ENCODE data around the gene TSC2. TPM values are rescaled to one million over a fixed set of nuclear protein-coding genes. Genes with fewer than 3 reads are reported as not detected.

The TSC2 gene
- total RNA-seq = 71.1 TPM

- peak; percentile 82 to 93 (median 93) for DNase-seq (ENCODE audit: low read depth in 2 of 3, low spot score in 2 of 3)
Measured at GRCh38 chr16:2047330-2048115, at the start of gene TSC2, which contains the start of gene NTHL1. TSC2 (plus strand) TSS chr16:2047985; CDS start chr16:2048616, 631 bp downstream. NTHL1 (minus strand) TSS chr16:2047834; CDS start chr16:2047823, 11 bp downstream.

- DNase-seq (ENCODE audit: low read depth in 2 of 3, low spot score in 2 of 3) = no peak
Measured at GRCh38 chr16:1998360-1998835, 49.4 kb upstream of the TSC2 start.

DNA sequence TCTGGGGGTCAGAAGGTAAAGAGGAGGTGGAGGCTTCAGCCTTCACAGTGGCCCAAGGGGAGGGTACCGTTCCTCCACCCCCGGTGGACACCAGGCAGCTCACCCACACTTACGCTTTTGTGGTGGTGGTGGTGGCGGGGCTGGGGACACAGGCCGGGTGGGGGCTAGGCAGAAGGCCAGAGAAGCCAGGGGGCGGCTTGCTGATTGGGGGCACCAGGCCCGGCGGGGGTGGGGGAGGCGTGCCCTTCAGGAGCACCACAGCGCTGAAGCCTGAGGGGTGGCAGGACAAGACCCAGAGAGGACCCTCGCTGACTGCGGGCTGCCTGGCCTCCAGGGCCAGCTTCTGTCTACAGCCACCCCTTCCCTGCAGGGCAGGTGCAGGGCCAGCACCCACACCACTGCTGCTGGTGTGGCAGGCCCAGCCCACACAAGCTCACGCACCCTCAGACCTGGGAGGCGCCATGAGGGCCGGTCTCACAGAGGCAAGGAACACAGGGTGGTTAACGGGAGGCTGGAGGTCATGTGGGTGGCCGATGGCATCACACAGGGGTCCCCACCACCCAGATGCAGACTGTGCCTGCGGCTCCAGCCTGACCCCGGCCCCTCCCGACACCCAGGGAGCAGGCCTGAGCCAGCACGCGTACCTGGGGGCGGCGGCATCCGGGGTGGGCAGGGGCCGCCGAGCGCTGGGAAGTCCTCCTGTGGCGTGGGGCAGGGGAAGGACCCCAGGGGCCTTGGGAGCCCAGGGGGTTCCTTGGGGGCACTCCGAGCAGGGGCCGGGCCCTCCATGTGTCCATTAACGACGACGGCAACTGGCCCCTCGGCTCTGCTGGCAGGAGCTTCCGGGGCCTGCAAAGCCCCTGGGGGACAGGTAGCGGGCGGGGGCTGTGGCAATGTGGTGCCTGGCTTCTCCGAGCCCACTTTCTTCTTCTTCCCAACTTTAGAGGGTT lies 48.7 kb upstream of the TSC2 start:
- no peak for DNase-seq (ENCODE audit: low read depth in 2 of 3, low spot score in 2 of 3)

DNA sequence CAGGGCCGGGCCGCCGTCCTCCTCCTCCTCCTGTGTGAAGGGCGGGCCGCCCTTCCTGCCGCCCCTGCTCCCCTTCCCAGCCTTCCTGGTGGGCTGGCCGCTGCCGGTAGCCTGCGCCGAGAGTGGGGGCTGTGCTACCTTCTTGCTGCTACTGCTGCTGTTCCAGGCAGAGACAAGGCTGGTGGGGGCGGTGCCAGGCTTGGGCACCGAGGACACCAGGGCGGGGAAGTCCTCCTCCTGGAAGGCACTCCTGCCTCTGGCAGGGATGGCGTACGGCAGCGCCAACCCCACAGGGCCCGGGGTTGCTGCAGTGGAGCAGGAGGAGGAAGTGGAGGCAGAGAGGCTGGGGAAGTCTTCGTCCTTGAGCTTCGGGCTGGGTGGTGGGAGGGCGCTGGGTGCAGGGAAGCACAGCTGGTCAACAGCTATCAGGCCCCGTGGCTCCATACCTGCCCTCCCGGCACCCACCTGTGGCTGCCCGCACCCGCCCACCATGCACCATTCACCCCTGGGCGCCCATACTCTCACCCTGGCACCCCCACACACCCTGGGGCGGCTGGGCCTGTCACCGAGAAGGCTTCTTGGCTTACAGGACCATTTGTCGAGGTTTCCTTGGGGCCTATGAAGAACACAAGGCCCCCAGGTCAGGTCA lies 47.8 kb upstream of the TSC2 start:
- no peak for DNase-seq (ENCODE audit: low read depth in 2 of 3, low spot score in 2 of 3)

- DNase-seq (ENCODE audit: low read depth in 2 of 3, low spot score in 2 of 3) = no peak
Measured at GRCh38 chr16:2001035-2001434, 46.8 kb upstream of the TSC2 start.

DNA sequence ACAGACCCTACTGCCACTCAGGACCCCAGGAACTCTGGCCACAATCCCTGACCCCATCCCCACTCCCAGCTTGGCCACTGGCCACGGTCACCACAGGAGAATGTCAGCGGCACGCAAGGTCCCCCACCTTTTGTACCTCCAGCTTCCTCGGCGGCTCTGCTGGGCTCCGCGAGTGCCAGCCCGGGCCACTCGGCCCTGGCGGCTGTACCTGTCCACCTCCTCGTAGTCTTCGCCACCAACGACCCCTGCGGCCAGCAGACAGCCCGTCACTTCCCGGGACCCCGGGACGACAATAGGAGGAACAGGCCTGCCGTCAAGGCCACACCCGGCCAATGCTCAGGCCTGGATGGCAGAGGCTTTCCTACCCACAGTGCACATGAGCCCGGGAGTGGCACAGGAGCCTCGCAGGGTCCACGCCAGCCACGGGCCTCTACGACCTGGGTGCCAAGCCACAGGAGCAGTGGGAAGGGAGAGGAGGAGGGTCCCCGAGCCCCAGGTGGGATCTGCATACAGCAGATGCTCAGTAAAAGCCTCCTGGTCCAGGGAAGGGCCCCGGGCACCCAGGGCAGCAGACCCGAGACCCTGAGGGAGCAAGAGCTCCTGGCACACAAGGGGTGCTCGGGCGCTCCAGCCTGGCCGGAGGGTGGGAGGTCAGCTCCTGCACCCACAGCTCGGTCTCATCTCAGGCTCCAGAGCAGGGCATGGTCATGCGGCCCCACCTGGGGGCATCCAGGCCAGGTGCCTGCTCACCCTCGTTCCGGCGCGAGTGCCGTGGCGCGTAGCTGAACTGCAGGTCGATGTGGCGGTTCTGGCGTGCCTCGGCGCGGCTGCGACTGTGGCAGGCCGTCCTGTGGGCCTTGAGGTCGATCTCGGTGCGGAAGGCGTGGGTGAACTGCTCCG lies 46.1 kb upstream of the TSC2 start:
- DNase-seq (ENCODE audit: low read depth in 2 of 3, low spot score in 2 of 3) = no peak

DNA sequence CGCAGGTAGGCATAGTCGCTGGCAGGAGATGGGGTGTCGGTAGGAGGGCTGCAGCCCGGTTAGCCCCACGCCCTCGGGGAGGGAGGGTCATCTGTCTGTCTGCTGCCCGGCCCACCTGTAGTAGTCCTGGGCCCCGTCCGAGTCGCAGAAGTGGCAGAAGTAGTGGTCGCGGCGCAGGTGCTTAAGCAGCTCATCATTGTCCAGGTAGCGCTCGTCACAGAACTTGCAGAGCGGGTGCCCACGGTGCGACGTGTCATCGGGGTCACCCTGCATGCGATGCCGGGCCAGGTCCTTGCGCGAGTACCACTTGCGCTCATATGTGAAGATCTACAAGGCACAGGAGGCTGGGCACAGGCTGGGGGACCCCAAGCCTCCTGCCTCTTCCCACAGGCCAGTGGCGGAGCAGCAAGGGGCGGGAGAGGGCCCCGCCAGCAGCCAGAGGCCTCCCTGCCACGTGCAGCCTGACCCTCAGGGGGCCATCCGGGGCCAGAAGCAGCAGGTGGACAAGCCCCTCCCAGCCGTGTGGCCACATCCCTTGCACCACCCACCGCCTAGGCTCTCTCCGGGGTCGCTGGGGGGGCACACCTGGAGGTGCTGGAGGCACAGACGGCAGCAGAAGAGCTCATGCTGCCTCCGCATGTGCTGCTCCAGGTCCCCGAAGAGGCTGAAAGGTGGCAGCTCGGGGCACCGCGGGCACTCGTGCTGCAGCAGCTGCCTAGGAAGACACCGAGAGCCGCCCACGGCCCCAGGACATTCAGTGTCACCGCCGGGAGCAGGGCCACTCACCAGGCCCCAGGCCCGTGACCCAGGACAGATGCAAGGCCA lies 45.2 kb upstream of the TSC2 start:
- DNase-seq (ENCODE audit: low read depth in 2 of 3, low spot score in 2 of 3) = no peak

DNA sequence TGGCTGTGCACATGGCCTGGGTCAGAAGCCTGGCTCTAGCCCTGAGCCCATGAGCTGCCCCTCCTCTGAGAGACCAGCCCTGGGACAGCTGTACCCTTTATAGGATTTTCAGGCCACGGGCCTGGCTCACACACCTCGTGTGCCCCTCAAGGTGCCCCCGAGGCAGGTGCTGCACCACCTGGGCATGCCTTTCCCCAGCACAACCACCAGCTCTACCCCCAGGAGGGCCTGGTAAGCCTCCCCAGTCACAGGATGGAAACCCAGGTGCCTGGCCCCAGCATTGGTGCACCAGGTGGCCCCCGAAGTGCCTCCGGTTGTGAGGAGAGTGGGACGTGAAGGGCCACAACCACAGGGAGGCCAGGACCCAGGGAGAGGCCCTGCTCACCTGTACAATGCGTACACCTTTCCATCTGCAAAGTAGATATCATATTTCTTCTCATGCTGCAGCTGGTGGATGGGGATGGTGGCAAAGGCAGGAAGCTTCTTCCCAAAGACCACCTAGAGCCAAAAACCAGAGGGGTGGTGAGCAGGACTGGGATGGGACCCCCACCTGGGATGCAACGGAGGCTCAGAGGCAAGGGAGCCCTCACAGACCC lies 44.5 kb upstream of the TSC2 start:
- DNase-seq (ENCODE audit: low read depth in 2 of 3, low spot score in 2 of 3) = no peak

DNA sequence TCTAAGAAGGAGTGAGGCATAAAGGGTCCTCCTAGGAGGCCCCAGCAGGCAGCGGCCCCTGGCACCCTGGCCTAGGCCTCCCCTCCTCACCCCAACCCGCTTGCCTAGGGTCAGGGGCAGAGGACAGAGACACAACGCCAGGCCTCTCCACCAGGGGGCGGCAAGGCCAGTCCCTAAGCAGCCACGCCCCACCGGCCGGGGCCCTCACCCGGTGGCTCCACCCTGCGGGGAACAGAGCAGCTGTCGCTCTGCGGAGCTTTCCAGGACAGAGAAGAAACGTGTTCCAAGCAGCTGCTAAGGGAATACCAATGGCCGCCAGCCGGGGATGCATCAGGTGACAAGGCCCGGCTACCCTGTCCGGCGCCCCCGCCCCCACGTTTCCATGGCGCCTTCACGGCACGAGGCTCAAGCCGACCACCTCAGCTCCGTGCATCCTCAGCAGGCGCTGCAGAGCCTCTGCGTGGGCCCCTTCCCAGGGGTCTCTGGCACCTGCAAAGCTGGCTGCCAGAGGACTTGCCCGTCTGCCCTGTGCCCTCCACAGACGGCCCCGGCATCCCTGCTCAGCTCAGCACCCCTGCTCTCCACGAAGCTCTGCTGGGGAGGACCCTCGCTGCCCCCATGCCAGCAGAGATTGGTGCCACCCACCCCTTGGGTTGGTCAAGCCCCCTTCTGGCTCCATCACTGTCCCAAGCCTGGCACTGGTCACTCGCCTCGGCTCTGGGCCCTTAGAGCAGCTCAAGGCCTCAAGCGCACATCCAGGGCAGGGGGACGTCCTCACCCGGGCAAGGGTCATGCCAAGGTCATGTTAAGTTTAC lies 43.8 kb upstream of the TSC2 start:
- peak; percentile 72 to 92 (median 87) for DNase-seq (ENCODE audit: low read depth in 2 of 3, low spot score in 2 of 3)

DNA sequence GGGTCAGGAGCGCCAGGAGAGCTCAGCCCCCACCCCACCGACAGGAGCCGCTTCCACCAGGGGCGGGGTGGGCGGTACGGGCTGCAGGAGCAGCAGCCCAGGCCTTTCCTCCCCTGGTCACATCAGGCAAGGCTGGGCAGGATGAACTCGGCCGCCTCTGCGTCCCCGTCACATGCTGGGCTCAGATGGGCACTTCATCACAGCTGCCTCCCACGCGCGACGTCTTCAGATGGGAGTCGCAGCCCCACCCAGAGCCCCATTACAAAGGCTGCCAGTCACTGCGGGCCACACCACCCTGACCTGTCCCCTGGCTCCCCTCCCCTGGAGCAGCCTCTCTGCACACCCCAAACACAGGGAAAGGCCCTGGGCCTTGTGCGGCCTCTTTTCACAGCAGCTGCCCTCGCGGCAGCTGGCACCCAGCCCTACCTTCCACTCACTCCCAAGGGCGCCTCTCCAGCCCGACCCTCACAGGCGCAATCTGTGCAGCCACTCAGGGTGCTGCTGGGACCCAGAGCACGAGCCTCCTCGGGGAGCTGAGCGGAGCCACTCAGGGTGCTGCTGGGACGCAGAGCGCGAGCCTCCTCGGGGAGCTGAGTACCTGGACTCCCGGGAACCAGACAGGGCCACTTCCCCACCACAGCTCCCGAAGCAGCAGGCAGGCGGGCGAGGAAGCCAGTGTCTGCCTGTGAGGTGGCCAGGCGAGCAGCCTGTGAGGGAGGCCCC lies 42.8 kb upstream of the TSC2 start:
- DNase-seq (ENCODE audit: low read depth in 2 of 3, low spot score in 2 of 3) = no peak

DNA sequence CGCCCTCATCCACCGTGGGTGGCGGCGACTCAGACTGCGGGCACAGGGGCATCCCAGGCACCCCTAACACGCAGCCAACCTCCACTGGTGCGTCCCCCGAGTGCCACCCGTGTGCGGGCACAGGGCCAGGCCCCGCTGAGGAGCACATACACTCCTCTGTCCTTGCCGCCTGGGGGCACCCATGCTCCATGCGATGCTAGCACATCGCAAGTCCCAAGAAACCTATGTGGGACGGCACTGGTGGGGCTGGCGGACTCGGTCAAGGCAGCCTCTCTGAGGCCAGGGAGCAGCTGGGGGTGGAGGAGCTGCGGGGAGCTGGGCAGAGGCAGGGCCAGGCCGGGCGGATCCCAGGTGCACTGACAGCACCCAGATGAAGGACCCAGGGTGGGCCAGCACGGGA lies 42.1 kb upstream of the TSC2 start:
- peak in 2 of 3 donors; percentile 77 to 90 for DNase-seq (ENCODE audit: low read depth in 2 of 3, low spot score in 2 of 3)

- no peak for DNase-seq (ENCODE audit: low read depth in 2 of 3, low spot score in 2 of 3)
Measured at GRCh38 chr16:2006317-2006716, 41.5 kb upstream of the TSC2 start.

- no peak for DNase-seq (ENCODE audit: low read depth in 2 of 3, low spot score in 2 of 3)
Measured at GRCh38 chr16:2007081-2007836, 40.5 kb upstream of the TSC2 start.

- DNase-seq (ENCODE audit: low read depth in 2 of 3, low spot score in 2 of 3) = peak in 2 of 3 donors; percentile 71 to 82
Measured at GRCh38 chr16:2008009-2008526, 39.7 kb upstream of the TSC2 start.

GRCh38 chr16:2008631-2009163 lies 39.1 kb upstream of the TSC2 start:
- peak in 1 of 3 donors; percentile 19 for DNase-seq (ENCODE audit: low read depth in 2 of 3, low spot score in 2 of 3)
